Measurements from ENCODE around the gene CSNK2A1. TPM values are rescaled to one million over a fixed set of nuclear protein-coding genes. Genes with fewer than 3 reads are reported as not detected.

Gene CSNK2A1
- total RNA-seq, 4 donors from 2014 or later, result 67.5 to 86.3 (median 78.9) TPM

DNA sequence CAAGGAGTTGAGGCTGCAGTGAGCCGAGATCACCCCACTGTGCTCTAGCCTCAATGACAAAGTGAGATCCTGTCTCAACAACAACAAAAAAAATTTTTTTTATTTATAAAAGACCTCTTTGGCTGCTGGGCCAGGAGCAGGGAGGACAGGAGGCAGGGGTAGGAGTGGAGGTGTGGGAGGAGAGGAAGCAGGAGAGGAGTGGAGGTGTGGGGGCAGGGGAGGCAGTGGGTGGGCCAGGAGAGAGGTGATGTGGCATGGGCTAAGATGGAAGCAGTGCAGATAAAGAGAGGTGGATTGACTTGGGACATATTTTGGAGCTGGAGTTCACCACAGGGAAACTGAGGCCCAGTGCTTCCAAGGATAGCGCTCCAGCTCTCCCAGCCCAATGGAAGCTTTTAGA, 13.4 kb upstream of the CSNK2A1 start:
- no peaks in the 10 kb centered on the region for H3K9me3 ChIP-seq
- TF ChIP-seq, protein P1, sequence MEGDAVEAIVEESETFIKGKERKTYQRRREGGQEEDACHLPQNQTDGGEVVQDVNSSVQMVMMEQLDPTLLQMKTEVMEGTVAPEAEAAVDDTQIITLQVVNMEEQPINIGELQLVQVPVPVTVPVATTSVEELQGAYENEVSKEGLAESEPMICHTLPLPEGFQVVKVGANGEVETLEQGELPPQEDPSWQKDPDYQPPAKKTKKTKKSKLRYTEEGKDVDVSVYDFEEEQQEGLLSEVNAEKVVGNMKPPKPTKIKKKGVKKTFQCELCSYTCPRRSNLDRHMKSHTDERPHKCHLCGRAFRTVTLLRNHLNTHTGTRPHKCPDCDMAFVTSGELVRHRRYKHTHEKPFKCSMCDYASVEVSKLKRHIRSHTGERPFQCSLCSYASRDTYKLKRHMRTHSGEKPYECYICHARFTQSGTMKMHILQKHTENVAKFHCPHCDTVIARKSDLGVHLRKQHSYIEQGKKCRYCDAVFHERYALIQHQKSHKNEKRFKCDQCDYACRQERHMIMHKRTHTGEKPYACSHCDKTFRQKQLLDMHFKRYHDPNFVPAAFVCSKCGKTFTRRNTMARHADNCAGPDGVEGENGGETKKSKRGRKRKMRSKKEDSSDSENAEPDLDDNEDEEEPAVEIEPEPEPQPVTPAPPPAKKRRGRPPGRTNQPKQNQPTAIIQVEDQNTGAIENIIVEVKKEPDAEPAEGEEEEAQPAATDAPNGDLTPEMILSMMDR (IDR thresholded peaks at IDR 0.05), result no peak
- TF ChIP-seq POLR2A (IDR thresholded peaks at IDR 0.05), result no peak
- intact Hi-C loops (cut with DNase I), result no loop called here
- H3K27ac ChIP-seq, result no peak overlapping the region
- peaks cover 0 to 80% (median 0%) of the 10 kb centered on the region in 4 donors for H3K27me3 ChIP-seq
- H3K4me3 ChIP-seq, result no peak overlapping the region
- H3K4me1 ChIP-seq, result peaks cover 0 to 11% (median 0%) of the 10 kb centered on the region in 3 donors
- H3K36me3 ChIP-seq, result no peaks in the 10 kb centered on the region
- WGBS, 2 donors, result 90 to 94% methylated on average over 2 of the region's 2 CpGs
- no peak for DNase-seq

DNA sequence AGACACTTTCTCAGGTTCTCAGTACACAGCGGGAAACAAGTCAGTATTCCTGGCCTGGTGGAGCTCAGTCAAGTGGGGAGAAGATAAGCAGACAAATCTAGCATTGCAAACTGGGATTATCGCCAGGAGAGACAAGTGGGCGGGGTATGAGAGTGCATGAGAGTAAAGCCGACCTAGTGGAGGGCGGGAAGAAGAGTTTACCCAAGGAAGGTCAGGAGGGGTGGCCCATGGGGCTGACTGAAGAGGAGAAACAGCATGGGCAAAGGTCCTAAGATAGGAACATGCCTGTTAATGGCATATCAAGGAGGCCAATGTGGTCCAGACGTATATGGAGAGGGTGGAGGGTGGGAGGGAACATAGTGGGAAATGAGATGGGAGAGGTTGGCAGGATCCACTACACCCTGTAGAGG, 12.4 kb upstream of the CSNK2A1 start:
- Histone ChIP-seq H3K27me3 (peaks cover 0 to 81% (median 0%) of the 10 kb centered on the region in 4 donors), H3K36me3 (no peaks in the 10 kb centered on the region), H3K4me3 (no peak overlapping the region), H3K9me3 (no peaks in the 10 kb centered on the region), H3K27ac (no peak overlapping the region), H3K4me1 (peaks cover 0 to 5% (median 0%) of the 10 kb centered on the region in 3 donors)
- no peak for DNase-seq
- intact Hi-C loops (cut with DNase I), result no loop called here
- WGBS, 2 donors, result 27 to 52% methylated on average over 5 to 6 of the region's 6 CpGs
- TF ChIP-seq, protein P1 (IDR thresholded peaks at IDR 0.05), result no peak
- TF ChIP-seq POLR2A (IDR thresholded peaks at IDR 0.05), result no peak

DNA sequence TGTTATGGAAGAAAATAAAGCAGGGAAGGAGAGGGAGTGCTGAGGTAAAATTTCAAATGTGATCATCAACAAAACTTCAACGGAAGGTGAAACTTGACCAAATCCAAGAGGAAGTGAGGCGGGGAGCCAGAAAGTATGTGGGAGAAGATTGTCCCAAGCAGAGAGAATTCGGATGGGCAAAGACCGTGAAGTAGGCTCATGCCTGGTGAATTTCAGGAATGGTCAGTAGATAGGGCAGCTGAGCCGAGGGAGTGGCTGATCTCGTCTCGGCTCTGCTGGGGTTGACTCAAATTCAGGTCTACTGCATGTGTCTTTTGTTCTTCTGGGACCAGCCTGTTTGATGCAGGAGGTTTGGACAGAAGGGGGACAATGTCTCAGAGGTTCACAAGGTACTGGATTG, 7.0 kb upstream of the CSNK2A1 start:
- intact Hi-C loops (cut with DNase I), result no loop called here
- Histone ChIP-seq H3K27ac (no peak overlapping the region), H3K27me3 (peaks cover 0 to 70% (median 3%) of the 10 kb centered on the region in 4 donors), H3K36me3 (no peaks in the 10 kb centered on the region), H3K9me3 (no peaks in the 10 kb centered on the region), H3K4me3 (no peak overlapping the region), H3K4me1 (no peaks in the 10 kb centered on the region)
- 67 to 75% methylated on average over 7 of the region's 7 CpGs for WGBS, 2 donors
- no peak for DNase-seq
- TF ChIP-seq POLR2A (IDR thresholded peaks at IDR 0.05), result no peak
- TF ChIP-seq, protein P1 (IDR thresholded peaks at IDR 0.05), result no peak

DNA sequence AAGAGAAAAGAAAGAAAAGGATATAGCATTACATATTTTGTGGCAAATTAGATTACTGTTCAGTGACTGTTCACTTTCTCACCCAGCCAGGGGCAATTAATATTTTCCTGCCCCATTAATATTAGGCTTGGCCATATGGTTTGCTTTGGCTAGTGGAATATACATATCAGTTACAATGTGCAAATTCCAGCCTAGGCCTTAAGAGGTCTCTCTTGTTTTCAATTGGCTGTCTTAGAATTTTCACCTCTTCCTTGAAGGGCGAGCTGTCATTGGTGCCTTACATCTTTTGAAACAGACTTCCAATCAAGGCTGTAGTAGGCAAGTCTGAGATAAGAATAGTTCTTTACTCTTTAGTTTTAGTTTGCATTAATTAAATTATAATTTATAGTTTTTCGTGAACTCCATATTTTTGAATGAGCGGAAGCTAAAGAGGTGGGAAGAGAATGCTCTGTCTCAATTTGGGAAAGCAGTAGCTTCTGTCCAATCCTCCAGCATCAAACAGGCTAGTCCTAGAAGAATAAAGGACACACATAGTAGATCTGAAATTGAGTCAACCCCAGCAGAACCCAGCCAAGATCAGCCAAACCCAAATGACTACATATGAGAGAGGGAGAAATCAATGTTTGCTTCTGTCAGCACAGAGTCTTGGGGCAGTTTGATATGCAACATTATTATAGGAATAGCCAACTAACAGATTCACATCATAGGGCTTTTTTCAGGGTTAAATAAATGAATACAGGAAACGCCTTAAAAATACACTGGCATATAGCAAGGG, 6.3 kb upstream of the CSNK2A1 start:
- 85 to 88% methylated on average over 4 of the region's 4 CpGs for WGBS, 2 donors
- intact Hi-C loops (cut with DNase I), result no loop called here
- Histone ChIP-seq H3K27me3 (peaks cover 0 to 64% (median 3%) of the 10 kb centered on the region in 4 donors), H3K4me1 (no peaks in the 10 kb centered on the region), H3K4me3 (no peak overlapping the region), H3K9me3 (no peaks in the 10 kb centered on the region), H3K36me3 (no peaks in the 10 kb centered on the region), H3K27ac (no peak overlapping the region)
- TF ChIP-seq, protein P1 (IDR thresholded peaks at IDR 0.05), result no peak
- TF ChIP-seq POLR2A (IDR thresholded peaks at IDR 0.05), result no peak
- DNase-seq, result no peak

DNA sequence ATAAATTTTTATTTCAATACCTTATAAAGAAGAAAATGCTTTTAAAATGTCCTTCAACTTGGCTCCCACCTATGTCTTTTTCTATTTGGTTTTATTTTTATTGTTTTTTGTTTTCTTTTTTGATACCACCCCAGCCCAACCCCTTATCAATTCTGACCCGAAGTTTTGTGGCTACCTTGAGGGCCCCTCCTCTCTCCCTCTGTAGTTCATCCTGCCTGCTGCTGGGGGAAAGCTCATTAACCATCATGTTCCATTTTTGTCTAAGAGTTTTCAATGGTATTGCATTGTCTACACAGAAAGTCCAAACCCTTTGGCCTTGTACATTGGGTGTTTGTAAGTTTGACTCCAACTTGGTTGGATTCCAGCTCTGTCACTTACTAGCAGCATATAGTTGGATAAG, 5.3 kb upstream of the CSNK2A1 start:
- no peak for DNase-seq
- WGBS, 2 donors, result 33 to 53% methylated on average over 1 of the region's 1 CpG
- peaks cover 0 to 57% (median 3%) of the 10 kb centered on the region in 4 donors for H3K27me3 ChIP-seq
- H3K27ac ChIP-seq, result no peak overlapping the region
- H3K9me3 ChIP-seq, result no peaks in the 10 kb centered on the region
- H3K4me1 ChIP-seq, result peaks cover 0 to 6% (median 5%) of the 10 kb centered on the region in 3 donors
- H3K4me3 ChIP-seq, result no peak overlapping the region
- H3K36me3 ChIP-seq, result no peaks in the 10 kb centered on the region
- intact Hi-C loops (cut with DNase I), result no loop called here
- TF ChIP-seq, protein P1 (IDR thresholded peaks at IDR 0.05), result no peak
- TF ChIP-seq POLR2A (IDR thresholded peaks at IDR 0.05), result no peak
